ENCODE results near the gene FILIP1L.

Gene FILIP1L

GRCh38 chr3:99881121-99881524 is 233.2 kb downstream of the FILIP1L start:
- DNase-seq, result no peak

- no peak for DNase-seq
These were observed 235.0 kb downstream of the FILIP1L start for GRCh38 chr3:99879275-99879674.

GRCh38 chr3:99878005-99878404 is 236.3 kb downstream of the FILIP1L start:
- DNase-seq, result no peak

GRCh38 chr3:99877031-99877579 is 237.2 kb downstream of the FILIP1L start:
- DNase-seq, result no peak

- peak; percentile 48 for DNase-seq
These were observed 238.1 kb downstream of the FILIP1L start for GRCh38 chr3:99875929-99876841.

GRCh38 chr3:99875581-99875928 is 238.7 kb downstream of the FILIP1L start:
- no peak for DNase-seq

GRCh38 chr3:99874237-99875002 is 239.9 kb downstream of the FILIP1L start:
- no peak for DNase-seq

- DNase-seq, result no peak
These were observed 240.8 kb downstream of the FILIP1L start for GRCh38 chr3:99873269-99874102.

GRCh38 chr3:99872923-99873254 is 241.4 kb downstream of the FILIP1L start:
- no peak for DNase-seq

- no peak for DNase-seq
These were observed 242.9 kb downstream of the FILIP1L start for GRCh38 chr3:99871231-99872045.

- no peak for DNase-seq
These were observed 243.6 kb downstream of the FILIP1L start for GRCh38 chr3:99870712-99871111.

- no peak for DNase-seq
These were observed 244.7 kb downstream of the FILIP1L start for GRCh38 chr3:99869621-99870020.

GRCh38 chr3:99868311-99868646 is 246.0 kb downstream of the FILIP1L start:
- DNase-seq, result peak; percentile 13

GRCh38 chr3:99867594-99868310 is 246.5 kb downstream of the FILIP1L start:
- DNase-seq, result no peak

- DNase-seq, result peak; percentile 35
These were observed 248.0 kb downstream of the FILIP1L start for GRCh38 chr3:99866261-99866761.

GRCh38 chr3:99865321-99865720 is 249.0 kb downstream of the FILIP1L start:
- no peak for DNase-seq

GRCh38 chr3:99864289-99864688 is 250.0 kb downstream of the FILIP1L start:
- no peak for DNase-seq

GRCh38 chr3:99863588-99863987 is 250.7 kb downstream of the FILIP1L start:
- DNase-seq, result no peak

GRCh38 chr3:99863002-99863401 is 251.3 kb downstream of the FILIP1L start:
- no peak for DNase-seq

GRCh38 chr3:99862208-99862607 is 252.1 kb downstream of the FILIP1L start:
- DNase-seq, result no peak

- DNase-seq, result no peak
These were observed 253.1 kb downstream of the FILIP1L start for GRCh38 chr3:99861216-99861615.
